Endothelial cell of umbilical vein (primary cell): Measurements from ENCODE around the gene UBR3.

Source experiments
- EZH2 ChIP-seq: IDR thresholded peaks from 2 replicates; pipeline ENCODE4 v1.6.1; 2012; ENCODE audit warnings: borderline replicate concordance, low read depth, mild to moderate bottlenecking, moderate library complexity, low read length, inconsistent platforms; ENCODE audit not compliant: severe bottlenecking
- JUN ChIP-seq: IDR thresholded peaks from 2 replicates; pipeline ENCODE4 v1.6.1; 2011; ENCODE audit warnings: borderline replicate concordance, low read depth; ENCODE audit not compliant: insufficient read length, insufficient read depth
- MYC ChIP-seq: IDR thresholded peaks from one replicate; pipeline ENCODE4 v1.6.1; 2011; ENCODE audit warnings: mild to moderate bottlenecking, low read depth, low read length
- POLR2A ChIP-seq: IDR thresholded peaks from 2 replicates; pipeline ENCODE4 v1.6.1; 2012; ENCODE audit warnings: low read depth, mild to moderate bottlenecking, control low read depth, low read length
- TF ChIP-seq, protein P1 (sequence below), 2 donors: IDR thresholded peaks; 1 replicate in 1 of 2; 2 replicates in 1 of 2; pipeline ENCODE4 v1.5.1; 2011; ENCODE audit warnings: low read length in 2 of 2, mild to moderate bottlenecking in 2 of 2, moderate library complexity in 2 of 2, control low read depth in 1 of 2, inconsistent platforms in 1 of 2, low read depth in 1 of 2; ENCODE audit not compliant: insufficient read depth in 1 of 2; ENCODE audit errors: extremely low read depth in 1 of 2

DNA sequence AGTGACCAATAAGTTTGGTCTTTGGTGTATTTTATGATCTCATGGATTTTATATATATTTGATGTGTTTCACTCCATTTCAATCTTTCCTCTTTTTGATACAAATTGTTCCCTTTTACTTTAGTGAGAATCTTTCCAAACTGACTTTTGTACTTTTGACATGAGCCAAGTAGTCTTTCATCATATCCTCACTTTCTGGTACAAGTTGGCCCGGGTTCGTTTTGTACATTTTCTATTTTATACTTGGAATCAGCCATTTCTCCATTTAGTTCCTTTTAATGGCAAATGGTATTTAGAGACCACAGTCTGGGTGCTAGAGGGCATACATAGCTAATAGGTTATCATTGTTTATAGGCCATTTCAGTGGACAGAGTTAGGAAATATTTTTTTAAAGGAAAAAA, 202.8 kb downstream of the UBR3 start:
- TF ChIP-seq, protein P1, sequence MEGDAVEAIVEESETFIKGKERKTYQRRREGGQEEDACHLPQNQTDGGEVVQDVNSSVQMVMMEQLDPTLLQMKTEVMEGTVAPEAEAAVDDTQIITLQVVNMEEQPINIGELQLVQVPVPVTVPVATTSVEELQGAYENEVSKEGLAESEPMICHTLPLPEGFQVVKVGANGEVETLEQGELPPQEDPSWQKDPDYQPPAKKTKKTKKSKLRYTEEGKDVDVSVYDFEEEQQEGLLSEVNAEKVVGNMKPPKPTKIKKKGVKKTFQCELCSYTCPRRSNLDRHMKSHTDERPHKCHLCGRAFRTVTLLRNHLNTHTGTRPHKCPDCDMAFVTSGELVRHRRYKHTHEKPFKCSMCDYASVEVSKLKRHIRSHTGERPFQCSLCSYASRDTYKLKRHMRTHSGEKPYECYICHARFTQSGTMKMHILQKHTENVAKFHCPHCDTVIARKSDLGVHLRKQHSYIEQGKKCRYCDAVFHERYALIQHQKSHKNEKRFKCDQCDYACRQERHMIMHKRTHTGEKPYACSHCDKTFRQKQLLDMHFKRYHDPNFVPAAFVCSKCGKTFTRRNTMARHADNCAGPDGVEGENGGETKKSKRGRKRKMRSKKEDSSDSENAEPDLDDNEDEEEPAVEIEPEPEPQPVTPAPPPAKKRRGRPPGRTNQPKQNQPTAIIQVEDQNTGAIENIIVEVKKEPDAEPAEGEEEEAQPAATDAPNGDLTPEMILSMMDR (IDR thresholded peaks at IDR 0.05; ENCODE audit: extremely low read depth in 1 of 2, insufficient read depth in 1 of 2, low read depth in 1 of 2, low read length in 2 of 2) = no peak
- TF ChIP-seq POLR2A = no peak
- no peak for TF ChIP-seq EZH2
- no peak for TF ChIP-seq JUN
- TF ChIP-seq MYC = no peak
